Measurements from ENCODE around the gene NATD1. TPM values are rescaled to one million over a fixed set of nuclear protein-coding genes. Genes with fewer than 3 reads are reported as not detected.

NATD1 gene
- polyA plus RNA-seq, 1 of the 3 experiments (the other 2 are of a cell fraction), result 3.9 TPM

DNA sequence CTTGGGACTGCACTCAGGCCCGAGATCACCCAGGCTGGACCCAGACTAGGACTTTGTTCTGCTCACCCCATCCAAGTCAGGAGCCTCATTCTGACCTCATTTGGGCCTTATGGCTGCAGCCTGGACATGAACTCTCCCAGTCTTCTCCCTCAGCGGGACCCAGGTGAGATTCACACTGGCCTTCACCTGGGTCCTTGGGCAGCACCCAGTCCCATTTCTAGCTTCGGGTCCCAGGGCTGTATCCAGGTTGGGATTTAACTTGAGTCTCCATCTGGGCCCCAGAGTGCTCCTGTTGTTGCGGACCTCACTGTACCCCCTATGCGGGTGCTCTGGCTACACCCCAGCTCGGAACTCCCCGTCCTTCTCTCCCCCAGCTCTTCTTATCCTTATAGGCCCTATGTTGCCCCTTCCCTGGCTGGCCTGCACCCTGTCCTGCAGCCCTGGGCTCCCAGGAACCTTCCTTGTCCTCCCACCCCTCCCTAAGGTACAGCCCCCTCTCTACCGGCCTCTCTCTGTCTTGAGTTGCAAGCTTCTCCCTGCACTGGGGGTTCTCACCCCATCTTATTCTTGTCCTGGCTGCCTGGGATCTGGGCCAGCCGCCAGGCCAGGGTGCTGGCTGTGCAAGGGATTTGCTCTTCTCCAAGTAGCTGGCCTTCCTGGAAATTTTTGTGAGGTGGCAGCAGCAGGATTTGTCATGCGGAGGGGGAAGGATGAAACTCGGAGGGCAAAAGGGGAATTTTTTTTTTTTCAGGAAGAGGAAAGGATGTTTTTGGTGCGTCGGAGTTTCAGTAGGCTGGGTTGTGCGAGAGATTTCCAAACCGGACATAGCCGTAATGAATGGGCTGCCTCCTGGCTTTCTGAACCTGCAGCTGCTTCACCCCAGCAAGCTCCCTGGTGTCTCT is 32.2 kb upstream of the NATD1 start:
- Histone ChIP-seq H4K20me1 (ENCODE audit: insufficient read depth) (peaks cover 45% of the 10 kb centered on the region), H3K36me3 (replicated peaks in 1 of 2; ENCODE audit: control insufficient read depth in 1 of 2, insufficient read depth in 2 of 2, low read length in 1 of 2) (no peaks in the 10 kb centered on the region), H3F3A (replicated peaks; ENCODE audit: insufficient read depth) (peaks cover 37% of the 10 kb centered on the region), H3K4me2 (peak overlapping the region; percentile 98), H3K9me3 (no peaks in the 10 kb centered on the region), H3K27ac (ENCODE audit: low read depth in 2 of 2, low read length in 1 of 2) (peak overlapping the region; percentile 67 to 98), H3K9ac (peak overlapping the region; percentile 90), H3K27me3 (ENCODE audit: insufficient read depth) (no peaks in the 10 kb centered on the region), H3K4me1 (ENCODE audit: control insufficient read depth in 1 of 2, insufficient read depth in 2 of 2, low read depth in 1 of 2, low read length in 1 of 2) (peaks cover 42 to 63% of the 10 kb centered on the region in 2 experiments), H3K9me2 (no peaks in the 10 kb centered on the region), H3K4me3 (ENCODE audit: low read depth in 2 of 2, low read length in 1 of 2) (peak overlapping the region; percentile 90 to 91), H2AFZ (ENCODE audit: low read depth) (no peak overlapping the region), H3K79me2 (ENCODE audit: insufficient read depth) (peaks cover 58% of the 10 kb centered on the region)
- TF ChIP-seq YY1 (IDR thresholded peaks at IDR 0.05; ENCODE audit: low read depth) (no peak), NFIC (IDR thresholded peaks at IDR 0.05; ENCODE audit: borderline replicate concordance) (peak; percentile 34; the same call in 1 of the 2 replicates)
- ChIA-PET CTCF (interaction anchor here (1.0 to 4.0 kb wide), 5 partner anchors 10 to 227 kb away, joined by 3 to 20 read pairs (median 8); no protein-coding TSS in a partner anchor), POLR2A (no interaction called here)
- 19% methylated on average over 15 of the region's 16 CpGs for WGBS (ENCODE audit: low lambda C conversion rate)
- peak; percentile 33 for DNase-seq

- ChIA-PET CTCF (interaction anchor here (0.8 to 6.1 kb wide), 8 partner anchors 11 to 228 kb away, joined by 3 to 70 read pairs (median 8); no protein-coding TSS in a partner anchor), POLR2A (no interaction called here)
- Histone ChIP-seq H3K9me3 (no peaks in the 10 kb centered on the region), H3K79me2 (ENCODE audit: insufficient read depth) (peaks cover 49% of the 10 kb centered on the region), H3K9me2 (no peaks in the 10 kb centered on the region), H3K4me1 (ENCODE audit: control insufficient read depth in 1 of 2, insufficient read depth in 2 of 2, low read depth in 1 of 2, low read length in 1 of 2) (peaks cover 35 to 56% of the 10 kb centered on the region in 2 experiments), H3K4me3 (ENCODE audit: low read depth in 2 of 2, low read length in 1 of 2) (peak within 1 kb of the TSS; percentile 90 to 91), H4K20me1 (ENCODE audit: insufficient read depth) (peaks cover 37% of the 10 kb centered on the region), H3K4me2 (peak within 1 kb of the TSS; percentile 98), H3F3A (replicated peaks; ENCODE audit: insufficient read depth) (peaks cover 37% of the 10 kb centered on the region), H3K9ac (peak within 1 kb of the TSS; percentile 90), H2AFZ (ENCODE audit: low read depth) (peak within 1 kb of the TSS; percentile 49), H3K36me3 (replicated peaks in 1 of 2; ENCODE audit: control insufficient read depth in 1 of 2, insufficient read depth in 2 of 2, low read length in 1 of 2) (no peaks in the 10 kb centered on the region), H3K27me3 (ENCODE audit: insufficient read depth) (no peaks in the 10 kb centered on the region), H3K27ac (ENCODE audit: low read depth in 2 of 2, low read length in 1 of 2) (peak within 1 kb of the TSS; percentile 67 to 98)
- peak; percentile 99 for DNase-seq
- WGBS (ENCODE audit: low lambda C conversion rate), result 2% methylated on average over 36 of the region's 88 CpGs
- peak; percentile 31; the same call in 1 of the 2 replicates for TF ChIP-seq NRF1 (IDR thresholded peaks at IDR 0.05; ENCODE audit: low read depth, low read length)
- no peak for TF ChIP-seq FOXM1 (IDR thresholded peaks at IDR 0.05; ENCODE audit: low read depth)
- TF ChIP-seq, protein P1, sequence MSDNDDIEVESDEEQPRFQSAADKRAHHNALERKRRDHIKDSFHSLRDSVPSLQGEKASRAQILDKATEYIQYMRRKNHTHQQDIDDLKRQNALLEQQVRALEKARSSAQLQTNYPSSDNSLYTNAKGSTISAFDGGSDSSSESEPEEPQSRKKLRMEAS (IDR thresholded peaks at IDR 0.05; ENCODE audit: low read depth), result no peak
- TF ChIP-seq POLR2AphosphoS5 (IDR thresholded peaks at IDR 0.05; ENCODE audit: low read depth, low read length), result peak; percentile 89
- peak; percentile 78 for TF ChIP-seq MXI1 (IDR thresholded peaks at IDR 0.05; ENCODE audit: low read depth, low read length)
- TF ChIP-seq, protein P2, sequence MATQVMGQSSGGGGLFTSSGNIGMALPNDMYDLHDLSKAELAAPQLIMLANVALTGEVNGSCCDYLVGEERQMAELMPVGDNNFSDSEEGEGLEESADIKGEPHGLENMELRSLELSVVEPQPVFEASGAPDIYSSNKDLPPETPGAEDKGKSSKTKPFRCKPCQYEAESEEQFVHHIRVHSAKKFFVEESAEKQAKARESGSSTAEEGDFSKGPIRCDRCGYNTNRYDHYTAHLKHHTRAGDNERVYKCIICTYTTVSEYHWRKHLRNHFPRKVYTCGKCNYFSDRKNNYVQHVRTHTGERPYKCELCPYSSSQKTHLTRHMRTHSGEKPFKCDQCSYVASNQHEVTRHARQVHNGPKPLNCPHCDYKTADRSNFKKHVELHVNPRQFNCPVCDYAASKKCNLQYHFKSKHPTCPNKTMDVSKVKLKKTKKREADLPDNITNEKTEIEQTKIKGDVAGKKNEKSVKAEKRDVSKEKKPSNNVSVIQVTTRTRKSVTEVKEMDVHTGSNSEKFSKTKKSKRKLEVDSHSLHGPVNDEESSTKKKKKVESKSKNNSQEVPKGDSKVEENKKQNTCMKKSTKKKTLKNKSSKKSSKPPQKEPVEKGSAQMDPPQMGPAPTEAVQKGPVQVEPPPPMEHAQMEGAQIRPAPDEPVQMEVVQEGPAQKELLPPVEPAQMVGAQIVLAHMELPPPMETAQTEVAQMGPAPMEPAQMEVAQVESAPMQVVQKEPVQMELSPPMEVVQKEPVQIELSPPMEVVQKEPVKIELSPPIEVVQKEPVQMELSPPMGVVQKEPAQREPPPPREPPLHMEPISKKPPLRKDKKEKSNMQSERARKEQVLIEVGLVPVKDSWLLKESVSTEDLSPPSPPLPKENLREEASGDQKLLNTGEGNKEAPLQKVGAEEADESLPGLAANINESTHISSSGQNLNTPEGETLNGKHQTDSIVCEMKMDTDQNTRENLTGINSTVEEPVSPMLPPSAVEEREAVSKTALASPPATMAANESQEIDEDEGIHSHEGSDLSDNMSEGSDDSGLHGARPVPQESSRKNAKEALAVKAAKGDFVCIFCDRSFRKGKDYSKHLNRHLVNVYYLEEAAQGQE (IDR thresholded peaks at IDR 0.05; ENCODE audit: low read depth, low read length), result peak; percentile 31; the same call in 1 of the 2 replicates
- TF ChIP-seq, protein P3, sequence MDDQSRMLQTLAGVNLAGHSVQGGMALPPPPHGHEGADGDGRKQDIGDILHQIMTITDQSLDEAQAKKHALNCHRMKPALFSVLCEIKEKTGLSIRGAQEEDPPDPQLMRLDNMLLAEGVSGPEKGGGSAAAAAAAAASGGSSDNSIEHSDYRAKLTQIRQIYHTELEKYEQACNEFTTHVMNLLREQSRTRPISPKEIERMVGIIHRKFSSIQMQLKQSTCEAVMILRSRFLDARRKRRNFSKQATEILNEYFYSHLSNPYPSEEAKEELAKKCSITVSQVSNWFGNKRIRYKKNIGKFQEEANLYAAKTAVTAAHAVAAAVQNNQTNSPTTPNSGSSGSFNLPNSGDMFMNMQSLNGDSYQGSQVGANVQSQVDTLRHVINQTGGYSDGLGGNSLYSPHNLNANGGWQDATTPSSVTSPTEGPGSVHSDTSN (IDR thresholded peaks at IDR 0.05), result peak; percentile 99
- TF ChIP-seq CHD2 (IDR thresholded peaks at IDR 0.05; ENCODE audit: low read length, partially characterized antibody), result peak; percentile 39
- peak; percentile 96 for TF ChIP-seq TAF1 (IDR thresholded peaks at IDR 0.05; ENCODE audit: borderline replicate concordance, low read depth, low read length)
- peak; percentile 53; the same call in 1 of the 2 replicates for TF ChIP-seq IRF3 (IDR thresholded peaks at IDR 0.05; ENCODE audit: low read depth, low read length)
- TF ChIP-seq RFX5 (IDR thresholded peaks at IDR 0.05; ENCODE audit: low read length), result peak; percentile 89
Measured at GRCh38 chr17:21284319-21285163, 31.3 kb upstream of the NATD1 start, which contains the start of gene MAP2K3. Gene MAP2K3 (plus strand): TSS chr17:21284711. CDS start chr17:21284921, 210 bp downstream.

All from SK-N-SH (cell line).